ENCODE results near the gene DUSP9. TPM values are rescaled to one million over a fixed set of nuclear protein-coding genes. Genes with fewer than 3 reads are reported as not detected.
"Not testable (repeated sequence)": the region's sequence is repeated elsewhere in the genome, so short reads cannot be mapped to it uniquely, and the experiment has no call there.

DUSP9 gene
- total RNA-seq, result not detected

GRCh38 chrX:153646620-153647373 lies at the start of gene DUSP9:
DUSP9 (plus strand) TSS chrX:153647203; CDS start chrX:153647954, 751 bp downstream.
- Mint-ChIP-seq H3K27ac (no peak within 1 kb of the TSS), H3K27me3 (peaks cover 39% of the 10 kb centered on the region), H3K4me3 (no peak within 1 kb of the TSS), H3K4me1 (peaks cover 7% of the 10 kb centered on the region), H3K9me3 (no peaks in the 10 kb centered on the region), H3K36me3 (ENCODE audit: low read depth) (no peaks in the 10 kb centered on the region)
- no peak for DNase-seq
- ChIA-PET POLR2A (interaction anchor here (0.7 to 1.0 kb wide), 2 partner anchors 10 to 93 kb away, joined by 3 read pairs; no protein-coding TSS in a partner anchor), CTCF (interaction anchor here (1.2 to 1.5 kb wide), 3 partner anchors 15 to 37 kb away, joined by 3 to 8 read pairs (median 3); no protein-coding TSS in a partner anchor)

GRCh38 chrX:153598541-153599191 lies 48.3 kb upstream of the DUSP9 start, which contains the start of gene CCNQ:
CCNQ (minus strand) TSS chrX:153599139; CDS start chrX:153599073, 66 bp downstream.
- ChIA-PET CTCF (interaction anchor here (2.2 to 2.5 kb wide), 2 partner anchors 11 to 69 kb away, joined by 6 to 24 read pairs; no protein-coding TSS in a partner anchor), POLR2A (interaction anchor here (1.1 to 2.8 kb wide), 2 partner anchors 11 to 16 kb away, joined by 3 to 14 read pairs; no protein-coding TSS in a partner anchor)
- Mint-ChIP-seq H3K9me3 (no peaks in the 10 kb centered on the region), H3K27ac (peak within 1 kb of the TSS; percentile 65), H3K4me3 (peak within 1 kb of the TSS; percentile 86), H3K4me1 (peaks cover 48% of the 10 kb centered on the region), H3K36me3 (ENCODE audit: low read depth) (peaks cover 11% of the 10 kb centered on the region), H3K27me3 (no peaks in the 10 kb centered on the region)
- DNase-seq, result peak; percentile 36

- peak overlapping the region; percentile 86 for H3K4me3 Mint-ChIP-seq
- H3K27ac Mint-ChIP-seq, result peak overlapping the region; percentile 65
Measured at GRCh38 chrX:153599192-153600031, 47.6 kb upstream of the DUSP9 start.

GRCh38 chrX:153600032-153600373 lies 47.0 kb upstream of the DUSP9 start:
- CTCF ChIA-PET, result interaction anchor here (1.1 to 2.5 kb wide), 5 partner anchors 10 to 159 kb away, joined by 3 to 24 read pairs (median 3); no protein-coding TSS in a partner anchor
- peak; percentile 27 for DNase-seq
- no peaks in the 10 kb centered on the region for H3K27me3 Mint-ChIP-seq
- peak overlapping the region; percentile 65 for H3K27ac Mint-ChIP-seq
- H3K4me1 Mint-ChIP-seq, result peaks cover 57% of the 10 kb centered on the region
- peaks cover 7% of the 10 kb centered on the region for H3K36me3 Mint-ChIP-seq (ENCODE audit: low read depth)
- H3K4me3 Mint-ChIP-seq, result peak overlapping the region; percentile 86
- POLR2A ChIA-PET, result interaction anchor here (1.5 to 2.8 kb wide), 2 partner anchors 10 to 46 kb away, joined by 3 to 14 read pairs; no protein-coding TSS in a partner anchor
- no peaks in the 10 kb centered on the region for H3K9me3 Mint-ChIP-seq

More at GRCh38 chrX:153599192-153600031, 47.6 kb upstream of the DUSP9 start:
- Mint-ChIP-seq H3K4me1 (peaks cover 55% of the 10 kb centered on the region), H3K9me3 (no peaks in the 10 kb centered on the region), H3K27me3 (no peaks in the 10 kb centered on the region), H3K36me3 (ENCODE audit: low read depth) (peaks cover 7% of the 10 kb centered on the region)
- ChIA-PET POLR2A (interaction anchor here (1.5 to 2.8 kb wide), 2 partner anchors 10 to 46 kb away, joined by 3 to 14 read pairs; no protein-coding TSS in a partner anchor), CTCF (interaction anchor here (1.1 to 2.5 kb wide), 5 partner anchors 10 to 158 kb away, joined by 3 to 24 read pairs (median 3); no protein-coding TSS in a partner anchor)
- DNase-seq, result peak; percentile 89

- H3K27me3 Mint-ChIP-seq, result no peaks in the 10 kb centered on the region
- POLR2A ChIA-PET, result interaction anchor here (1.5 to 2.8 kb wide), 2 partner anchors 9 to 45 kb away, joined by 3 to 14 read pairs; no protein-coding TSS in a partner anchor
- H3K27ac Mint-ChIP-seq, result no peak overlapping the region
- CTCF ChIA-PET, result interaction anchor here (1.2 to 2.5 kb wide), 2 partner anchors 9 to 61 kb away, joined by 3 to 24 read pairs; no protein-coding TSS in a partner anchor
- H3K4me3 Mint-ChIP-seq, result peak overlapping the region; percentile 86
- H3K9me3 Mint-ChIP-seq, result no peaks in the 10 kb centered on the region
- DNase-seq, result no peak
- H3K4me1 Mint-ChIP-seq, result peaks cover 55% of the 10 kb centered on the region
- H3K36me3 Mint-ChIP-seq (ENCODE audit: low read depth), result peaks cover 1% of the 10 kb centered on the region
Measured at GRCh38 chrX:153600921-153601320, 46.1 kb upstream of the DUSP9 start.

GRCh38 chrX:153601511-153602110 lies 45.4 kb upstream of the DUSP9 start:
- Mint-ChIP-seq H3K27me3 (no peaks in the 10 kb centered on the region), H3K4me3 (peak overlapping the region; percentile 21), H3K27ac (no peak overlapping the region), H3K9me3 (no peaks in the 10 kb centered on the region), H3K36me3 (ENCODE audit: low read depth) (no peaks in the 10 kb centered on the region), H3K4me1 (peaks cover 52% of the 10 kb centered on the region)
- ChIA-PET POLR2A (interaction anchor here (2.8 kb wide), 1 partner anchor 8 kb away, joined by 14 read pairs; no protein-coding TSS in a partner anchor), CTCF (no interaction called here)
- DNase-seq, result no peak

GRCh38 chrX:153602601-153603000 lies 44.4 kb upstream of the DUSP9 start:
- ChIA-PET CTCF (no interaction called here), POLR2A (no interaction called here)
- H3K4me3 Mint-ChIP-seq, result no peak overlapping the region

GRCh38 chrX:153603131-153603656 lies 43.8 kb upstream of the DUSP9 start:
- POLR2A ChIA-PET, result no interaction called here
- DNase-seq, result no peak
- Mint-ChIP-seq H3K27me3 (peaks cover 2% of the 10 kb centered on the region), H3K27ac (no peak overlapping the region), H3K36me3 (ENCODE audit: low read depth) (no peaks in the 10 kb centered on the region), H3K4me3 (no peak overlapping the region), H3K4me1 (peaks cover 37% of the 10 kb centered on the region), H3K9me3 (no peaks in the 10 kb centered on the region)
- CTCF ChIA-PET, result no interaction called here

More at GRCh38 chrX:153602601-153603000, 44.4 kb upstream of the DUSP9 start:
- H3K36me3 Mint-ChIP-seq (ENCODE audit: low read depth), result no peaks in the 10 kb centered on the region
- no peak overlapping the region for H3K27ac Mint-ChIP-seq
- peaks cover 43% of the 10 kb centered on the region for H3K4me1 Mint-ChIP-seq
- H3K27me3 Mint-ChIP-seq, result peaks cover 2% of the 10 kb centered on the region
- no peaks in the 10 kb centered on the region for H3K9me3 Mint-ChIP-seq
- no peak for DNase-seq

GRCh38 chrX:153604666-153605380 lies 42.2 kb upstream of the DUSP9 start:
- not testable (repeated sequence) for H3K9me3 Mint-ChIP-seq; H3K4me3 Mint-ChIP-seq; H3K36me3 Mint-ChIP-seq (ENCODE audit: low read depth); H3K27me3 Mint-ChIP-seq; DNase-seq; H3K27ac Mint-ChIP-seq
- ChIA-PET POLR2A (interaction anchor here (1.2 kb wide), 1 partner anchor 12 kb away, joined by 3 read pairs; no protein-coding TSS in a partner anchor), CTCF (interaction anchor here (1.5 kb wide), 1 partner anchor 63 kb away, joined by 3 read pairs; no protein-coding TSS in a partner anchor)
- H3K4me1 Mint-ChIP-seq, result peaks cover 38% of the 10 kb centered on the region

- CTCF ChIA-PET, result interaction anchor here (0.6 to 1.2 kb wide), 2 partner anchors 10 to 60 kb away, joined by 3 to 4 read pairs; no protein-coding TSS in a partner anchor
- H3K9me3 Mint-ChIP-seq, result no peaks in the 10 kb centered on the region
- H3K27ac Mint-ChIP-seq, result no peak overlapping the region
- no peaks in the 10 kb centered on the region for H3K36me3 Mint-ChIP-seq (ENCODE audit: low read depth)
- no peak overlapping the region for H3K4me3 Mint-ChIP-seq
- DNase-seq, result no peak
- peaks cover 25% of the 10 kb centered on the region for H3K4me1 Mint-ChIP-seq
- H3K27me3 Mint-ChIP-seq, result peaks cover 9% of the 10 kb centered on the region
- POLR2A ChIA-PET, result interaction anchor here (1.2 kb wide), 1 partner anchor 10 kb away, joined by 3 read pairs; no protein-coding TSS in a partner anchor
Measured at GRCh38 chrX:153606503-153606902, 40.5 kb upstream of the DUSP9 start.

GRCh38 chrX:153608376-153608775 lies 38.6 kb upstream of the DUSP9 start:
- peaks cover 11% of the 10 kb centered on the region for H3K27me3 Mint-ChIP-seq
- H3K4me3 Mint-ChIP-seq, result no peak overlapping the region
- CTCF ChIA-PET, result interaction anchor here (1.4 to 2.8 kb wide), 3 partner anchors 55 to 69 kb away, joined by 3 to 17 read pairs (median 3); no protein-coding TSS in a partner anchor
- DNase-seq, result no peak
- no peaks in the 10 kb centered on the region for H3K36me3 Mint-ChIP-seq (ENCODE audit: low read depth)
- H3K4me1 Mint-ChIP-seq, result peaks cover 18% of the 10 kb centered on the region
- no peaks in the 10 kb centered on the region for H3K9me3 Mint-ChIP-seq
- no peak overlapping the region for H3K27ac Mint-ChIP-seq
- POLR2A ChIA-PET, result no interaction called here

Data from activated CD4-positive, alpha-beta memory T cell treated with anti-CD3 and anti-CD28 coated beads, Interleukin-2, amount 10 ng/mL, durations not matched to agents 7 days and 5 days (primary cell).